Measurements from ENCODE around the gene CBX6. TPM values are rescaled to one million over a fixed set of nuclear protein-coding genes. Genes with fewer than 3 reads are reported as not detected.

CBX6 gene
- total RNA-seq, 2 experiments from 2014 or later: 45.2 to 67.2 TPM

- Histone ChIP-seq H2AFZ (ENCODE audit: low read length) (no peak overlapping the region), H3K4me2 (ENCODE audit: low read length) (no peak overlapping the region), H3K4me1 (ENCODE audit: insufficient read depth, low read length, poor library complexity, severe bottlenecking) (no peaks in the 10 kb centered on the region), H3K36me3 (ENCODE audit: insufficient read depth, low read length) (no peaks in the 10 kb centered on the region), H4K20me1 (ENCODE audit: insufficient read depth, low read length) (no peaks in the 10 kb centered on the region), H3K4me3 (ENCODE audit: low read depth, low read length, poor library complexity, severe bottlenecking) (no peak overlapping the region), H3K79me2 (ENCODE audit: insufficient read depth, low read depth, low read length) (no peaks in the 10 kb centered on the region), H3K9me3 (ENCODE audit: low read length) (0 out of 2 replicates have a peak, but pooled peaks cover 4% of the 10 kb centered on the region), H3K9me2 (ENCODE audit: insufficient read depth, low read length) (no peaks in the 10 kb centered on the region), H3K27ac (ENCODE audit: low read depth, low read length, poor library complexity, severe bottlenecking) (no peak overlapping the region)
- TF ChIP-seq EZH2phosphoT487 (IDR thresholded peaks at IDR 0.05; ENCODE audit: borderline replicate concordance, low read depth, low read length) (no peak), CTCF (conservative IDR thresholded peaks at IDR 0.05; ENCODE audit: low read length) (no peak)
- ChIA-PET POLR2A (no interaction called here), CTCF (ENCODE audit: unreplicated experiment) (no interaction called here)
- intact Hi-C loops (cut with micrococcal nuclease; ENCODE audit: unreplicated experiment): no loop called here
- DNase-seq (ENCODE audit: low spot score): no peak
- no TSS peak for BruUV-seq (replicated peaks)
Observed at GRCh38 chr22:38890377-38890776, 18.4 kb upstream of the CBX6 start.

- DNase-seq (ENCODE audit: low spot score): no peak
- Histone ChIP-seq H3K9me2 (ENCODE audit: insufficient read depth, low read length) (no peaks in the 10 kb centered on the region), H3K4me3 (ENCODE audit: low read depth, low read length, poor library complexity, severe bottlenecking) (no peak overlapping the region), H3K36me3 (ENCODE audit: insufficient read depth, low read length) (no peaks in the 10 kb centered on the region), H3K9me3 (ENCODE audit: low read length) (0 out of 2 replicates have a peak, but pooled peaks cover 4% of the 10 kb centered on the region), H3K4me1 (ENCODE audit: insufficient read depth, low read length, poor library complexity, severe bottlenecking) (no peaks in the 10 kb centered on the region), H3K4me2 (ENCODE audit: low read length) (no peak overlapping the region), H4K20me1 (ENCODE audit: insufficient read depth, low read length) (no peaks in the 10 kb centered on the region), H3K79me2 (ENCODE audit: insufficient read depth, low read depth, low read length) (no peaks in the 10 kb centered on the region), H3K27ac (ENCODE audit: low read depth, low read length, poor library complexity, severe bottlenecking) (no peak overlapping the region), H2AFZ (ENCODE audit: low read length) (no peak overlapping the region)
- TF ChIP-seq CTCF (conservative IDR thresholded peaks at IDR 0.05; ENCODE audit: low read length) (no peak), EZH2phosphoT487 (IDR thresholded peaks at IDR 0.05; ENCODE audit: borderline replicate concordance, low read depth, low read length) (no peak)
- ChIA-PET POLR2A (no interaction called here), CTCF (ENCODE audit: unreplicated experiment) (no interaction called here)
- intact Hi-C loops (cut with micrococcal nuclease; ENCODE audit: unreplicated experiment): no loop called here
- no TSS peak for BruUV-seq (replicated peaks)
Observed at GRCh38 chr22:38886333-38886732, 14.3 kb upstream of the CBX6 start.

- H2AFZ ChIP-seq (ENCODE audit: low read length): no peak overlapping the region
- intact Hi-C loops (cut with micrococcal nuclease; ENCODE audit: unreplicated experiment): no loop called here
- no peaks in the 10 kb centered on the region for H4K20me1 ChIP-seq (ENCODE audit: insufficient read depth, low read length)
- POLR2A ChIA-PET: interaction anchor here (0.6 kb wide), 1 partner anchor 17 kb away, joined by 3 read pairs; no protein-coding TSS in a partner anchor
- H3K9me2 ChIP-seq (ENCODE audit: insufficient read depth, low read length): no peaks in the 10 kb centered on the region
- TF ChIP-seq CTCF (conservative IDR thresholded peaks at IDR 0.05; ENCODE audit: low read length) (no peak), EZH2phosphoT487 (IDR thresholded peaks at IDR 0.05; ENCODE audit: borderline replicate concordance, low read depth, low read length) (no peak)
- H3K27ac ChIP-seq (ENCODE audit: low read depth, low read length, poor library complexity, severe bottlenecking): no peak overlapping the region
- no TSS peak for BruUV-seq (replicated peaks)
- no peak overlapping the region for H3K4me2 ChIP-seq (ENCODE audit: low read length)
- no peaks in the 10 kb centered on the region for H3K36me3 ChIP-seq (ENCODE audit: insufficient read depth, low read length)
- no peaks in the 10 kb centered on the region for H3K4me1 ChIP-seq (ENCODE audit: insufficient read depth, low read length, poor library complexity, severe bottlenecking)
- CTCF ChIA-PET (ENCODE audit: unreplicated experiment): no interaction called here
- no peak for DNase-seq (ENCODE audit: low spot score)
- H3K9me3 ChIP-seq (ENCODE audit: low read length): no peaks in the 10 kb centered on the region
- H3K4me3 ChIP-seq (ENCODE audit: low read depth, low read length, poor library complexity, severe bottlenecking): no peak overlapping the region
- no peaks in the 10 kb centered on the region for H3K79me2 ChIP-seq (ENCODE audit: insufficient read depth, low read depth, low read length)
Observed at GRCh38 chr22:38882972-38883622, 11.1 kb upstream of the CBX6 start.

Data from OCI-LY7 (cell line).